ENCODE results near the gene C1orf232. TPM values are rescaled to one million over a fixed set of nuclear protein-coding genes. Genes with fewer than 3 reads are reported as not detected.

The C1orf232 gene
- total RNA-seq, 4 donors from 2014 or later = not detected

GRCh38 chr1:26164861-26165842 is 3.6 kb downstream of the C1orf232 start:
- TF ChIP-seq, protein P1, sequence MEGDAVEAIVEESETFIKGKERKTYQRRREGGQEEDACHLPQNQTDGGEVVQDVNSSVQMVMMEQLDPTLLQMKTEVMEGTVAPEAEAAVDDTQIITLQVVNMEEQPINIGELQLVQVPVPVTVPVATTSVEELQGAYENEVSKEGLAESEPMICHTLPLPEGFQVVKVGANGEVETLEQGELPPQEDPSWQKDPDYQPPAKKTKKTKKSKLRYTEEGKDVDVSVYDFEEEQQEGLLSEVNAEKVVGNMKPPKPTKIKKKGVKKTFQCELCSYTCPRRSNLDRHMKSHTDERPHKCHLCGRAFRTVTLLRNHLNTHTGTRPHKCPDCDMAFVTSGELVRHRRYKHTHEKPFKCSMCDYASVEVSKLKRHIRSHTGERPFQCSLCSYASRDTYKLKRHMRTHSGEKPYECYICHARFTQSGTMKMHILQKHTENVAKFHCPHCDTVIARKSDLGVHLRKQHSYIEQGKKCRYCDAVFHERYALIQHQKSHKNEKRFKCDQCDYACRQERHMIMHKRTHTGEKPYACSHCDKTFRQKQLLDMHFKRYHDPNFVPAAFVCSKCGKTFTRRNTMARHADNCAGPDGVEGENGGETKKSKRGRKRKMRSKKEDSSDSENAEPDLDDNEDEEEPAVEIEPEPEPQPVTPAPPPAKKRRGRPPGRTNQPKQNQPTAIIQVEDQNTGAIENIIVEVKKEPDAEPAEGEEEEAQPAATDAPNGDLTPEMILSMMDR (IDR thresholded peaks at IDR 0.05) = no peak
- TF ChIP-seq EP300 (IDR thresholded peaks at IDR 0.05; ENCODE audit: low read depth) (no peak), POLR2AphosphoS5 (IDR thresholded peaks at IDR 0.05) (no peak), POLR2A (IDR thresholded peaks at IDR 0.05) (no peak)
- Histone ChIP-seq H3K4me1 (peaks cover 10 to 29% (median 23%) of the 10 kb centered on the region in 4 donors), H3K27ac (peak overlapping the region in 2 of 4 donors; percentile 32 to 48), H3K36me3 (no peaks in the 10 kb centered on the region), H3K9me3 (no peaks in the 10 kb centered on the region), H3K4me3 (peak overlapping the region in 1 of 4 donors; percentile 43), H3K27me3 (peaks cover 29% of the 10 kb centered on the region)
- DNase-seq = no peak
- 53 to 69% methylated on average over 10 to 19 of the region's 19 CpGs for WGBS, 2 donors (ENCODE audit: low coverage in 1 of 2)
- in situ Hi-C loops (cut with MboI; ENCODE audit: low pct_ligation_motif_present in 1 of 4, low pct_unique_long_range_greater_than_20kb in 1 of 4, low sequenced_read_pairs in 3 of 4) = loop anchor here in 2 of 4 donors (25.0 kb wide), 1 partner anchor 128 kb away; the partner anchor contains the start of gene SLC30A2 (in 2 of the 2)
- intact Hi-C loops (cut with DNase I; ENCODE audit: low total_unique reads) = loop anchor here (1.0 kb wide), 1 partner anchor 61 kb away; no protein-coding TSS in a partner anchor

DNA sequence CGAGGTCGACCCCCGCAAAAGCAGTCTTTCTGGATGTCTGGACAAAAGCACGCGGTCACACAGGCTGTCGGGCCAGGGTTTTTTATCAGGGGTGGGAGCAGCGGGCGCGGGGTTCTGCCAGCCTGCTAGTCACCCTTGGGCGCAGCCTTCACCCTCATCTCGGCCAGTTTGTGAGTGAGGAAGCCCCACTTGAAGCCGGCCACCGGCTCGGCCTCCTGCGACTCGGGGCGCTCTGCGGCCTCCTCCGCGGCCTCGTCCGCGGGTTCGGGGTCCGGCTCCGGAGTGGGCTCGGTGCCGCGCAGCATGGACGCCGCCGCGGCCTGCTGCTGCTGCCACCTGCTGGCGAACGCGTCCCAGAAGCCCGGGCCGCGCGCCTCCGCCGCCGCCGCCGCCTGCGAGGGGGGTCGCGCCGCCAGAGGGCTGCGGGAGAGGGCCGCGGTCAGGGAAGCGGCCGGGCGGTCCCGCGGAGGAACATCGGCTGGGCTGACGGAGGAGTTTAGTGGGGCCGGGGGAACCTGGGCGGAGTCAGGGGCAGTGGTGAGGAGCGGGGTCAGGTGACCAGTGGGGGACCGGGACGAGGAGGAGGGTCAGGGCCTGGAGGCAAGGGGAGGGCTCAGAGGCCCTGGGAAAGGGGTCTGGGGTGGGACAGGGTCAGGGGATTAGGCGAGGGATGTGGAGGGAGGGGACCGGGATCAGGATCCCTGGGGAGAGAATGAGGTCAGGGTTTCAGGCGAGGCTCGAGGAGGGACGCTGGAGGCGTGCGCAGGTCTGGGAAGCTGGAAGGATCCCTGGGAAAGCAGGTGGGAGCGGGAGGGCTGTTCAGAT is 4.5 kb downstream of the C1orf232 start:
- Histone ChIP-seq H3K9me3 (no peaks in the 10 kb centered on the region), H3K4me3 (peak overlapping the region; percentile 18 to 43 (median 34)), H3K27ac (peak overlapping the region; percentile 10 to 48 (median 34)), H3K4me1 (peaks cover 10 to 26% (median 19%) of the 10 kb centered on the region in 4 donors), H3K36me3 (no peaks in the 10 kb centered on the region), H3K27me3 (peaks cover 29% of the 10 kb centered on the region)
- DNase-seq = peak; percentile 28
- TF ChIP-seq, protein P1 (IDR thresholded peaks at IDR 0.05) = peak in 4 of 5 experiments; percentile 22 to 70 (median 62)
- TF ChIP-seq EP300 (IDR thresholded peaks at IDR 0.05; ENCODE audit: low read depth) (no peak), POLR2AphosphoS5 (IDR thresholded peaks at IDR 0.05) (no peak)
- in situ Hi-C loops (cut with MboI; ENCODE audit: low pct_ligation_motif_present in 1 of 4, low pct_unique_long_range_greater_than_20kb in 1 of 4, low sequenced_read_pairs in 3 of 4) (loop anchor here in 2 of 4 donors (25.0 kb wide), 1 partner anchor 127 kb away; the partner anchor contains the start of gene SLC30A2 (in 2 of the 2)), intact Hi-C loops (cut with DNase I; ENCODE audit: low total_unique reads) (loop anchor here (1.0 kb wide), 1 partner anchor 60 kb away; no protein-coding TSS in a partner anchor)
- 14 to 47% methylated on average over 7 to 43 of the region's 72 CpGs for WGBS, 2 donors (ENCODE audit: low coverage in 1 of 2)

DNA sequence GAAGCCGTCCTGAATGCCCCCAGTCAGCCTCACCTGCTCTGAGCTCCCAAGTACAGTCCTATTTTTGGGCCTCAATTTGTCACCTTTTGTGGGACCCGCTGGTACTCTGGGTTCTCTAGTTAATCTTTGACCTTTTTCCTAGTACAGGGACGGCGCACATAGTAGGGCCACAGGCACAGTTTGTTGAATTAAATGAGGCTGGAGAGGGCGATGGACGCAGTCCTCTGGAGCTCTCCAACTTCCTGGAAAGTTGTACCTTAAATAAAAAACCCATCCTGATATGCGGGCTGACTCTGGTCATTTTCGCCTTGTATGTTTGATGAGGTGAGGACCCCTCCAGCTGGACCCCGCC is 5.1 kb downstream of the C1orf232 start:
- intact Hi-C loops (cut with DNase I; ENCODE audit: low total_unique reads) = loop anchor here (1.0 kb wide), 1 partner anchor 59 kb away; no protein-coding TSS in a partner anchor
- H3K36me3 ChIP-seq = no peaks in the 10 kb centered on the region
- H3K9me3 ChIP-seq = no peaks in the 10 kb centered on the region
- in situ Hi-C loops (cut with MboI; ENCODE audit: low pct_ligation_motif_present in 1 of 4, low pct_unique_long_range_greater_than_20kb in 1 of 4, low sequenced_read_pairs in 3 of 4) = loop anchor here in 2 of 4 donors (25.0 kb wide), 1 partner anchor 126 kb away; the partner anchor contains the start of gene SLC30A2 (in 2 of the 2)
- peaks cover 10 to 24% (median 19%) of the 10 kb centered on the region in 4 donors for H3K4me1 ChIP-seq
- H3K27me3 ChIP-seq = peaks cover 29% of the 10 kb centered on the region
- TF ChIP-seq POLR2A (IDR thresholded peaks at IDR 0.05) = no peak
- TF ChIP-seq POLR2AphosphoS5 (IDR thresholded peaks at IDR 0.05) = no peak
- no peak for TF ChIP-seq EP300 (IDR thresholded peaks at IDR 0.05; ENCODE audit: low read depth)
- TF ChIP-seq, protein P1 (IDR thresholded peaks at IDR 0.05) = no peak
- WGBS, 2 donors (ENCODE audit: low coverage in 1 of 2) = 0 to 40% methylated on average over 1 to 9 of the region's 9 CpGs
- no peak for DNase-seq
- no peak overlapping the region for H3K27ac ChIP-seq
- peak overlapping the region in 3 of 4 donors; percentile 29 to 43 (median 38) for H3K4me3 ChIP-seq

Measured in transverse colon (tissue), 4 donors.